ENCODE measurements around the gene LPCAT1. TPM values are rescaled to one million over a fixed set of nuclear protein-coding genes. Genes with fewer than 3 reads are reported as not detected.

LPCAT1 gene
- total RNA-seq, 2 donors from 2014 or later, result 13.2 to 18.1 TPM

GRCh38 chr5:1503241-1504068 lies 20.3 kb downstream of the LPCAT1 start:
- peak overlapping the region; percentile 31 to 48 for H3K27ac ChIP-seq
- no peak overlapping the region for H3K4me3 ChIP-seq
- peak; percentile 87 for DNase-seq (ENCODE audit: low spot score)
- H3K9me3 ChIP-seq, result no peaks in the 10 kb centered on the region
- H3K36me3 ChIP-seq, result no peaks in the 10 kb centered on the region
- H3K4me1 ChIP-seq, result peaks cover 0 to 39% of the 10 kb centered on the region in 2 donors
- no peaks in the 10 kb centered on the region for H3K27me3 ChIP-seq
- TF ChIP-seq, protein P1, sequence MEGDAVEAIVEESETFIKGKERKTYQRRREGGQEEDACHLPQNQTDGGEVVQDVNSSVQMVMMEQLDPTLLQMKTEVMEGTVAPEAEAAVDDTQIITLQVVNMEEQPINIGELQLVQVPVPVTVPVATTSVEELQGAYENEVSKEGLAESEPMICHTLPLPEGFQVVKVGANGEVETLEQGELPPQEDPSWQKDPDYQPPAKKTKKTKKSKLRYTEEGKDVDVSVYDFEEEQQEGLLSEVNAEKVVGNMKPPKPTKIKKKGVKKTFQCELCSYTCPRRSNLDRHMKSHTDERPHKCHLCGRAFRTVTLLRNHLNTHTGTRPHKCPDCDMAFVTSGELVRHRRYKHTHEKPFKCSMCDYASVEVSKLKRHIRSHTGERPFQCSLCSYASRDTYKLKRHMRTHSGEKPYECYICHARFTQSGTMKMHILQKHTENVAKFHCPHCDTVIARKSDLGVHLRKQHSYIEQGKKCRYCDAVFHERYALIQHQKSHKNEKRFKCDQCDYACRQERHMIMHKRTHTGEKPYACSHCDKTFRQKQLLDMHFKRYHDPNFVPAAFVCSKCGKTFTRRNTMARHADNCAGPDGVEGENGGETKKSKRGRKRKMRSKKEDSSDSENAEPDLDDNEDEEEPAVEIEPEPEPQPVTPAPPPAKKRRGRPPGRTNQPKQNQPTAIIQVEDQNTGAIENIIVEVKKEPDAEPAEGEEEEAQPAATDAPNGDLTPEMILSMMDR (IDR thresholded peaks at IDR 0.05), result no peak

DNA sequence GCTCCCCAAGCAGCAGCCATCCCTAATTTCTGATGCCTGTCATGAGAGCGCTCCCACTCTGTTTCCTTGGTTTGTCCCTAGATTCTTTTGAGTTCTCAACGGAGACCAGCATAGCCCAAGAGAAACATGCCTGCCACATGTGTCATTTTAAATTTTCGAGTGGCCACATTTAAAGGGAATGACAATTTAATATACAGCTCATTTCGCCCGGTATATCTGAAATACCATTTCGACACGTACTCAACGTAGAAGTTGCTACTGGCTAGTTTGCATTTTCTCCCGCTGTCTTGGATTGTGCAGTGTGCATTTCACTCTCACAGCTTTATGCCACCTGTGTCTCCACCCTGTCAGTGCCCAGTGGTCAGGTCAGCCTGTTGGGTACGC lies 21.0 kb downstream of the LPCAT1 start:
- TF ChIP-seq, protein P1 (IDR thresholded peaks at IDR 0.05), result no peak
- H3K4me1 ChIP-seq, result peaks cover 0 to 39% of the 10 kb centered on the region in 2 donors
- no peak overlapping the region for H3K4me3 ChIP-seq
- no peaks in the 10 kb centered on the region for H3K27me3 ChIP-seq
- no peaks in the 10 kb centered on the region for H3K9me3 ChIP-seq
- no peak for DNase-seq (ENCODE audit: low spot score)
- H3K27ac ChIP-seq, result no peak overlapping the region
- H3K36me3 ChIP-seq, result no peaks in the 10 kb centered on the region

DNA sequence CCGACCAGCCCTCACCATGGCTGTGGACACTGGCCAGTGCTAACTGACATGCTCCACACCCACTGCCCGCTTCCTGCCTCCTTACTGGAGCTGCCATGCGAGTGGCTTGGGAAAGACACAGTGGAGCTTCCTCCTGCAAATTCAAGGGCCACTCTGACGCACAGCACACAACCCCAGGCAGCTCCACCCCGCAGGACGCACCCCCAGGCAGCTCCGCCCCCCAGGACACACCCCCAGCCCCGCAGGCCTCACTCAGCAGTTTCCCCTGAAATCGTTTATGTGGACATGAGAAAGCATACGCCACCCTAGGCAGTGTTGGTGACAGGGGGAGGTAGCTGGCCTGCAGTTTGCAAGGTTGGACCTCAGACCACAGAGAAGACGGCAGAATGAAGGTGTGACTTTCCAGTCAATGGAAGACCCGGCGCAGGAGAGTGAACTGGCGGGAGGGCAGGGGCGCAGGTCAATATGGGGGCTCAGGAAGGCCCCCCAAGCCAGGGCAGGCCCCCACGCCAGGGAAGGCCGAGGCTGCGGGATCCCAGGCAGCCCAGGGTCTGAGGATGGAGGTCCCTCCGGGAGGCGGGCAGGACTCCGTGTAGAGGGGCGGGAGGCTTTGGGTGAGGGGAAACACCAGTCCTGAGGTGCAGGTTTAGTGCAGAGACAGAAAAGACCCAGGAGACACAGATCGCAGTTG lies 21.6 kb downstream of the LPCAT1 start:
- peaks cover 0 to 39% of the 10 kb centered on the region in 2 donors for H3K4me1 ChIP-seq
- no peaks in the 10 kb centered on the region for H3K36me3 ChIP-seq
- peak; percentile 66 for DNase-seq (ENCODE audit: low spot score)
- TF ChIP-seq, protein P1 (IDR thresholded peaks at IDR 0.05), result no peak
- no peaks in the 10 kb centered on the region for H3K9me3 ChIP-seq
- H3K4me3 ChIP-seq, result no peak overlapping the region
- no peak overlapping the region for H3K27ac ChIP-seq
- H3K27me3 ChIP-seq, result no peaks in the 10 kb centered on the region

DNA sequence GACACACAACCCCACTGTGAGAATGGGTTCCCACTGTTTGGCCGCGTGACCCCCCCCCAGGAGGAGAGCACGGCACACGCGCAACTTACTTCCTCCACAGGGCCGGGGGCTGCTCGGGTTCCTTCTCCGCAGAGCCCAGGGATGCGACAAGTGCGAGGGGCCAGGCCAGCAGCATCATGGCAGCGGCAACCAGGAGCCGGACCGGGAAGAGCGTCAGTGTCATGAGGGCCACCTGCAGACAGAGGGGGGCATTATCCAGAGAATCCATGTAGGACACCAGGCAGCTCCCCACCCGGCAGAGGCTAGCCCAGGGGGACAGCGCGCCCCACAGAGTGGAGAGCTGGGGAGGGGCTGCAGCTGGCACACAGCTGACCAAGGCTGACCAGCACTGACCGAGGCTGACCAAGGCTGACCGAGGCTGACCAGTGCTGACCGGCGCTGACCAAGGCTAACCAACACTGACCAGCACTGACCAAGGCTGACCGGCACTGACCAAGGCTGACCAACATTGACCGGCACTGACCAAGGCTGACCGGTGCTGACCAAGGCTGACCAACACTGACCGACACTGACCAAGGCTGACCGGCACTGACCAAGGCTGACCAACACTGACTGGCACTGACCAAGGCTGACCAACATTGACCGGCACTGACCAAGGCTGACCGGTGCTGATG lies 22.3 kb downstream of the LPCAT1 start:
- no peak overlapping the region for H3K27ac ChIP-seq
- no peaks in the 10 kb centered on the region for H3K36me3 ChIP-seq
- TF ChIP-seq, protein P1 (IDR thresholded peaks at IDR 0.05), result no peak
- H3K4me1 ChIP-seq, result peaks cover 0 to 39% of the 10 kb centered on the region in 2 donors
- DNase-seq (ENCODE audit: low spot score), result no peak
- H3K27me3 ChIP-seq, result no peaks in the 10 kb centered on the region
- no peak overlapping the region for H3K4me3 ChIP-seq
- no peaks in the 10 kb centered on the region for H3K9me3 ChIP-seq

GRCh38 chr5:1500411-1501091 lies 23.2 kb downstream of the LPCAT1 start:
- Histone ChIP-seq H3K27ac (no peak overlapping the region), H3K9me3 (no peaks in the 10 kb centered on the region), H3K4me1 (peaks cover 0 to 39% of the 10 kb centered on the region in 2 donors), H3K4me3 (no peak overlapping the region), H3K27me3 (no peaks in the 10 kb centered on the region), H3K36me3 (no peaks in the 10 kb centered on the region)
- DNase-seq (ENCODE audit: low spot score), result peak; percentile 84
- TF ChIP-seq, protein P1 (IDR thresholded peaks at IDR 0.05), result no peak
